Fibroblast of mammary gland (primary cell): Measurements from ENCODE around the gene TPK1.

Experiments
- DNase-seq: peaks from one replicate; pipeline ENCODE4 v3.0.0-alpha.2; 2010; ENCODE audit warnings: low read depth
- H3K4me3 ChIP-seq: 2 replicates; pipeline ENCODE4 v1.5.1; 2011; ENCODE audit warnings: low read depth, mild to moderate bottlenecking, low read length, moderate library complexity; ENCODE audit not compliant: control insufficient read depth
- TF ChIP-seq, protein P1 (sequence below): conservative IDR thresholded peaks from 2 replicates; pipeline ENCODE4 v1.5.1; 2011; ENCODE audit warnings: low read depth, low read length, inconsistent platforms; ENCODE audit not compliant: control insufficient read depth, insufficient read depth

Gene TPK1

DNA sequence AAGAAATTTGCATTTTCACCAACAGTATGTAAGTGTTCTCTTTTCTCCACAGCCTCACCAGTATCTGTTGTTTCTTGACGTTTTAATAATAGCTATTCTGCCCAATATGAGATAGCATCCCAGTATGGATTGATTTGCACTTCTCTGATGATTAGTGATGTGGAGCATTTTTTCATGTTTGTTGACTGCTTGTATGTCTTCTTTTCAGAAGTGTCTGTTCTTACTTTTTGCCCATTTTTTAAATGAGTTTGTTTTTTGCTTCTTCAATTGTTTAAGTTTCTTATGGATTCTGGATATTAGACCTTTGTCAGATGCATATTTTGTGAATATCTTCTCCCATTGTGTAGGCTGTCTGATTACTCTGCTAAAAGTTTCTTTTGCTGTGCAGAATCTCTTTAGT, 12.2 kb upstream of the TPK1 start:
- TF ChIP-seq, protein P1, sequence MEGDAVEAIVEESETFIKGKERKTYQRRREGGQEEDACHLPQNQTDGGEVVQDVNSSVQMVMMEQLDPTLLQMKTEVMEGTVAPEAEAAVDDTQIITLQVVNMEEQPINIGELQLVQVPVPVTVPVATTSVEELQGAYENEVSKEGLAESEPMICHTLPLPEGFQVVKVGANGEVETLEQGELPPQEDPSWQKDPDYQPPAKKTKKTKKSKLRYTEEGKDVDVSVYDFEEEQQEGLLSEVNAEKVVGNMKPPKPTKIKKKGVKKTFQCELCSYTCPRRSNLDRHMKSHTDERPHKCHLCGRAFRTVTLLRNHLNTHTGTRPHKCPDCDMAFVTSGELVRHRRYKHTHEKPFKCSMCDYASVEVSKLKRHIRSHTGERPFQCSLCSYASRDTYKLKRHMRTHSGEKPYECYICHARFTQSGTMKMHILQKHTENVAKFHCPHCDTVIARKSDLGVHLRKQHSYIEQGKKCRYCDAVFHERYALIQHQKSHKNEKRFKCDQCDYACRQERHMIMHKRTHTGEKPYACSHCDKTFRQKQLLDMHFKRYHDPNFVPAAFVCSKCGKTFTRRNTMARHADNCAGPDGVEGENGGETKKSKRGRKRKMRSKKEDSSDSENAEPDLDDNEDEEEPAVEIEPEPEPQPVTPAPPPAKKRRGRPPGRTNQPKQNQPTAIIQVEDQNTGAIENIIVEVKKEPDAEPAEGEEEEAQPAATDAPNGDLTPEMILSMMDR, result no peak
- no peak overlapping the region for H3K4me3 ChIP-seq
- no peak for DNase-seq

GRCh38 chr7:144842377-144842851, 6.6 kb upstream of the TPK1 start:
- DNase-seq, result no peak
- H3K4me3 ChIP-seq, result no peak overlapping the region
- TF ChIP-seq, protein P1, result no peak

GRCh38 chr7:144836545-144836842, 641 bp upstream of the TPK1 start:
- TF ChIP-seq, protein P1, result no peak
- no peak overlapping the region for H3K4me3 ChIP-seq
- no peak for DNase-seq

DNA sequence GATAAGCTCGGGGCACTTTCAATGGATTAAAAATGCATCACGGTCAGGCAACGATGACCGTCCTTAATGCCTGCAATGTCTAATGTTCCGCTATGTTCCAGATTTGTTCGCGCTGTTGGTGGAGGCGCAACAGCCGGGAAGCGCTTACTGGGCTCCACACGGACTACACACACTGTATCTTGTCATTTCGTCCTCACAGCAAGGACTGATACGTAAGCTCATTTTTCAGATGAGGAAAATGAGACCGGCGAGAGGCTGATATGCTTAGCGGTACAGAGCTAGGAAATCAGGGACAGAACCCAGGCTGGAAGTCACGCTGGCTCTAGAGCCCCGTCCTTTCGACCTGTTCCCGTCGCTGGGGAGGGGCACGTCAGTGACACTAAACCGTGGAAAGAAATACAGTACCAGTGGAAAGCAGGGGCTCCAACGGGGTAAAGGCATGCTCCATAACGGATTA, 670 bp downstream of the TPK1 start:
- peak; percentile 63 for DNase-seq
- TF ChIP-seq, protein P1, result no peak
- H3K4me3 ChIP-seq, result peak overlapping the region; percentile 89

DNA sequence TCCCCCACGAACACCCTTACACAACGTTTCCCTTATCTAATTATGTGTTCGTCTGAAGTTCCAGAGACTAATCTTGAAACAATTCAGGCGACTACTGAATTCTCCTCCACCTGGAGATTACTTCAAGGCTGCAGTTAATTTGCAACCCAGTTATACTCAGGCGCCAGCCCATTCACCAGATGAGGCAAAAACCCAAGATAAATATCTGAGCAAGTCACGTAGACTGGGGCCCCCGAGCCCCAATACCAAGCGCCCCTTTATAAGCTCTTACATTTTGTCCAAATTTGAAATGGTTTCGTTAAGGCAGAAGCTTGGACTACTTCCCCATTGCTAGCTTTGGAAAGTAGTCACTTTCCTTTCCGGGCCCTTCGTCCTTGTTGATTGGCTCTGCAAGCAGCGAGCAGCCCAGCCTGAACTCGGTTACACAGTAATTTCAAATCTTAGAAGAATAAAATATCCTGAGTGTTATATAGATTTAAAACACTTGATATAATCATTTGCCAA, 1.2 kb downstream of the TPK1 start:
- H3K4me3 ChIP-seq, result peak overlapping the region; percentile 89
- TF ChIP-seq, protein P1, result no peak
- peak; percentile 41 for DNase-seq

DNA sequence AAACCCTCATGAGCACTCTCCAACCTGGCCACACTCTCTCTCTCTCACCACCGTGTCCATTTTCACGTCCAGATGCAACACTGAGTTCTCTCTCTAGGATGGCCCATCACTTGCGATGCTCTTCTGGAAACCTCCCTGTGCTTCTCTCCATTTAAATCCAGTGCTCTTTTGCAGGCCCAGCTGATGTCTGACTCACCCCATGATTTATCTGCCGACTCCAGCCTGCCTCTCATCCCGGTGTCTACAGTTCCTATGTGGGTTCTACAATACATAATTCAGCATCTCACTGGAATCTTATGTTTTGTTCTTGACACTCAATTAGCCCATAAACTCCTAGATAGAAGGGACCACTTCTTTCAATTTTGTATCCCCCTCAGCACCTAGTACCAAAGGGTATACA, 5.0 kb downstream of the TPK1 start:
- TF ChIP-seq, protein P1, result no peak
- peak; percentile 62 for DNase-seq
- no peak overlapping the region for H3K4me3 ChIP-seq
